Fibroblast of skin of left quadriceps (primary cell): Measurements from ENCODE around the gene ETV1.

Source experiments
- DNase-seq, 2 experiments: peaks; one replicate each; pipeline ENCODE4 v3.0.0-alpha.2; 2013; ENCODE audit warnings: low read depth in 2 of 2

Gene ETV1

DNA sequence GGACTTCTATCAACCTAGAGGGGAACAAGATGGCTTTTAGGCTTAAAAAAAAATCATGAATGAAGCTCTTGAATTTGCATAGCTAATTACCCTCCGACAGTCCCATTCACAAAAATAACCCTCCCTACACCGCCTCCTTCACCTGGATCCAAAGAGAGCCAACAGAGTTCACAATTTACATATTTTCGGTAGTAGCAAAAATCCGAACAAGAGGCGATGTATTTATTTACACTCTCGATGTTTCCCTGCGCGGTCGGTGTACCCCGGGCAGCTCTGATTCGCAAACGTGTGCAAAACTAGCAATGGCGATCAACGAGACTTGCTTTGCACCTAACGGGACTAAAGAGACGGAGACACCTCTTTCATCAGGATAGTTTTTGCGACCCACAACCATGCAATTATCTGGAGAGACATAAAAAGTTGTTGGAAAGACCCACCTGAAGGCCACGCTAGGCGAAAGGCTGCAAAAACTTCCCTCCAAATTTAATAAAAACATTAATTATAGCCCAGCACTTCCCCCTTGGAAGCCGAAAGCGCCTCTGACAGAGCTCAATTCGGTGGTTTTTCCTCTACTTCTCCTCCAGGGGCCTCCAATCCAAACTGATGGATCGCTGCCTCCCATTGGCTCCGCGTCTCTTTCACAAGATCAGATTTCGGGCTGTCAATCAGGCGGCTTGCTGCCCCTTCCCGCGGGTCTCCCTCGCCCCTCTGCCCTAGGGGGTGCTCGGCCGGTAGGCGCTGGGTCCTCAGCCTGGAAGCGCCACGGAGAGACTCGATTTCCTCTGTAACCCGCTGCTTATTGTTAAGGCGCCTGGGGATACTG, at the start of gene ETV1:
ETV1 (minus strand) TSS at position 541 of the 823 bp plus-strand sequence. CDS start 614 bp downstream, outside the sequence.
- no peak for DNase-seq

DNA sequence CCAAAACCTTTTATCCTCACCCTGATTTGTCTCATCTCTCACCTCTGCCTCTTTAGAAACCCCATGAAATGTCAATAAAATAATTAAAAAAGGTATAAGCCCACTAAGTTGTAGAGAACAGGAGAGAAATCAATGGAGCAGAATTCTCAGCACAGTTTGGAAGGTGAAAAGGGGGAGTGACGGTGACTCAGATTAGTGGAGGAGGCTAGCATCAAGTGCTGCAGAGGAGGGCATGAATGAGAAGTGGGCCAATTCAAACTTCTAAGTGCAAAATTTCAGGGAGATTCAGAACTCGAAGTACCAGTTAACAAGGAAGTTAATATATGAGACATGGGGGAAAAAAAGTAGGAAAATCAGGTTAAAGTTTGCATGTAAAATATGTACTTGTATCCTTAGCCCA, 34.9 kb upstream of the ETV1 start:
- DNase-seq, result no peak

DNA sequence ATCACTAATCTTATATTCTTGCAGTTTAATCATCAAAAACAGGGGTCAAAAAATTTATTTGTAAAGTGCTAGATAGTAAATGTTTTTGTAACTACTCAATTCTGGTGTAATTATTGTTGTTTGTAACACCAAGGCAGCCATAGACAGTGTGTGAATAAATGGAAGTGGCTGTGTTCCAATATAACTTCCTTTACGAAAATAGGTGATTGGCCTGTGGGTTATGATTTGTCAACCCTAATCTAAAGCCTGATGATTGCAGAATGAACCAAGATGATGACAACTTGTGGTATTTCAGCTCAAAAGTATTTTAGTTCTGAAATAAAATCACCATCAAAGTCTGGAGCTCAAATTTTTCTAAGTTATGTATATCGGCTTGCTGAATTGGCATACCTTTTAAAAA, 34.4 kb upstream of the ETV1 start:
- no peak for DNase-seq

DNA sequence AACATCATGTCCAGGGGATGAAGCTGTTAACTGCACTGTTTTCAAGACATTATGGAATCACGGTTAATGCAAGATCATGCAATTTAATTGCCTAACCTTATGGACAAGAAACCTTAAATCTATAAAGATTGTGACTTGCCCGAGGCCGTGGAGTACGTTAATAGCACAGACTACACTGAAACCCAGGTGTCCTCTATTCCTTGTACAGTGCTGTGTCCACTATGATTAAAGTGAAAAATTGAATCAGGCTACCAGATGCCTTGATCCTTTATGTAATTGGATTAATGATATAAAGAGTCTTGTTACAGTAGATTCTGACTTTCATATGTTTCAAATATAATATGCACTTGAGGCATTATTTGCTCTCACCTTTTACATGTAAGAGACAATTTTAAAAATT, 33.9 kb upstream of the ETV1 start:
- no peak for DNase-seq

DNA sequence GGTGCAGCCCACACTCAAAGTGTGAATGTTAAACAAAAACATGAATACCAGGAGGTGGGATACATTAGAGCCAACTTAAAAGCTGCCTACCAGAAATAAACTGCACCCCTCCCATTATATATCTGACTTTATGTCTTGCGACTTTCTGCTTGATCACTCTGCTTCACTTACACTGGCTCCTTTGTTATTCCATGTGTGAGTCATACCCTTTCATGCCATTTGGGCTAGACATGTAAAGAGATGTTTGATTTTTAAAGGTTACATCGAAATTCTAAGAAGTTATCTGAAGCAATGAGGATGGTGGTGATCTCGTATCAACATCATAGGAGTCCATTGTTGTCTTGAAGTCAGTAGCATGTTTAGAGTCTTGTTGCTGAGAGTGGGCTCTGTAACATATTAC, 31.6 kb upstream of the ETV1 start:
- DNase-seq, result no peak

DNA sequence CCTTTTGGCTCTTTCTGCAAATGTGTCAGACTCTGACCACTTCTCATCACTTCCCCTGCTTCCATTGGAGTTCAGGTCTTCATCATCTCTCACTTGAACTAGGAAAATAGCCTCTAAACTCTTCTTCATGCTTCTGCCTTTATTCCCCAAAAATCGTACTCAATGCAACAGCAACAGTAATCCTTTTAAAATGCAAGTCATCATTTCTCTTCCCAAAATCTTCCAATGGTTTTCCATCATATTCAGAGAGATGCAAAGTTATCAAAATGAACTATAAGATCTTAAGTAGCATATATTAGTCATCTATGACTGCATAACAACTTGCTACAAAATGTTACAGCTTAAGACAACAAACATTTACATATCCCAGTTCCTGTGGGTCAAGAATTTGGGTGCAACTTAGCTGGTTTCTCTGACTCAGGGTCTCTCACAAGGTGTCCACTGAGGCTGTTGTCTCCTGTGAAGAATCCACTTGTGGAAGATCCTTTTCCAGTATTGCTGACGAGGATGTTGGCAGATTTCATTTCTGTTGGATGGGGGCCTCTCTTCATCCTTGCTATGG, 31.0 kb upstream of the ETV1 start:
- DNase-seq, result no peak

DNA sequence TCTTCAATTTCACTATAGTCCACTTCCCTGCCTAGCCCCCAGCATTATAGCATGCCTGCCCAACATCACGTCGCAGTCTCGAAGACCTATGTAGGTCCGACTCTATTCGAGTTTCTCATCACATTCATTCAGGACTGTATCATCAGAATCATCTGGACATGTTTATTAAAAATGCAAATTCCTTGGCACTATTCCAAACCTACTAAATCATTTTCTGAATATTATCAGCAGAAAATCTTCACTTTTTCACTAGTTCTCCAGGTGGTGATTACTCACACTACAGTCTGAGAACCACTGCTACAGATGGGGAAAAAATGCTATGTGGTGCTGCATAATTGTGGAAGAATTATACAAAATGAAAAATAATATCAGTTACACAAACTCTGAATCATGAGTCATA, 29.3 kb upstream of the ETV1 start:
- DNase-seq, result no peak

DNA sequence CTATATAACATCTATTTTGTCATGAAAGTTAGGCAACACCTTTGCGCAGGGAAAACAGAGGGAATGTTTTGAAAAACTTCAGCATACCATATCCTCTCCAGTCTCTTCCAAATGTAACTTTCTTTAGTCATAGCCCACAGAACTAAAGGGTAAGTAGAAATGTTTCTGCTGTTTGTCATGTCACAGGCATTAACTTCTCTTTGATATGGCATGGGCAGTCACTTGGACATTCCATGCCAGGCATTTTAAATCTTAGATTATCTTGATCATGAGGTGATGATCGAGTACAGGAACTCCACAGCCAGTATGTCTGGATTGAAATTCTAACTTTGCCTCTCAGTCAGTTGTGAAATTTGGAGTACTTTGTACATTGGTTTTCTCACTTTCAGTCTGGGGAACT, 27.5 kb upstream of the ETV1 start:
- DNase-seq, result no peak

DNA sequence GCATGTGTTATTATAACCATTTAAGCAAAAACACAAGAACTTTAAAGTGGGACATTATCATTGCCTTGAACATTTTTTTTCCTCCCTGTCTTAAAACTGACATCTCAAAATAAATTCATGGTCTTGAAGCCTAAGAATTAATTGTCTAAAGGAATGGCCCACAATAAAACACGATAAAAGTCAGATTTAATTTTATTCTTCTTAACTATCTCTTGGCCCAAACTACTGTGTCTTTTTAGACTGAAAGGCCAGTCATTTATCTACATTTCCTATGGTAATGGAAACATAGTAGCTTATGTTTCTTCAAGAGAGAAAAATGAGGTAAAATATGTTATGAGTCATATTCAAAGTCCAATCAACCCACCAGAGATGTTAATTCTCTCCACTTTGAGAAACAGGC, 24.4 kb upstream of the ETV1 start:
- DNase-seq, result no peak

DNA sequence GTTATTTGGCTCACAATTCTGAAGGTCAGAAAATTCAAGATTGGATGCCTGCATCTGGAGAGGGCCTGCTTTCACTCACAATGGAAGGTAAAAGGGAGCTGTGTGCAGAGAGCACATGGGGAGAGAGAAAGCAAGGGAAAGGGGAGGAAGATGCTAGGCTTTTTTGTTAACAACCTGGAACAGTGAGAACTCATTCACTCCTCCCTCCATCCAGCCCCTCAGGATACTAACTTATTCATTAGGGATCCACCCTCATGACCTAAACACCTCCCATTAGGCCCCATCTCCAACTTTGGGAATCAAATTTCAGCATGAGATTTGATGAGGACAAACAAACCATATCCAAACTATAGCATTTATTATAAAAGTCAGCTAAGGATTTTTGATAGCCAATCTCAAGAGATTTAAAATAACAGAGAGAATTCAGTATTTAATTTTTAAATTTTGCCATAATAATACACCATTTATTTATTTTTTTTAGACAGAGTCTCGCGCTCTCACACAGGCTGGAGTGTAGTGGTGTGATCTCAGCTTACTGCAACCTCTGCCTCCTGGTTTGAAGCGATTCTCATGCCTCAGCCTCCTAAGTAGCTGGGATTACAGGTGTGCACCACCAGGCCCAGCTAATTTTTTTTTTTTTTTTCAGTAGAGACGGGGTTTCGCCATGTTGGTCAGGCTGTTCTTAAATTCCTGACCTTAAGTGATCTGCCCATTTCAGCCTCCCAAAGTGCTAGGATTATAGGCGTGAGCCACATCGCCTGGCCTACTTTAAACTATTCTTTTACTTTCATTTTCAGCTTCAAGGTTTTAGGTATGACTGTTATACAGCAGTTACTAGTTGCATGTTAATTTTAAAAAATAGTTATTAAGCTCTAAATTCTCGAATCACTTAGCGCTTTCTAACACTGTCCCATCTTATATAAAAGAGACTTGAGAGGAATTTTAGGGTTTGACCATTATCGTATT, 20.3 kb upstream of the ETV1 start:
- DNase-seq, result no peak

DNA sequence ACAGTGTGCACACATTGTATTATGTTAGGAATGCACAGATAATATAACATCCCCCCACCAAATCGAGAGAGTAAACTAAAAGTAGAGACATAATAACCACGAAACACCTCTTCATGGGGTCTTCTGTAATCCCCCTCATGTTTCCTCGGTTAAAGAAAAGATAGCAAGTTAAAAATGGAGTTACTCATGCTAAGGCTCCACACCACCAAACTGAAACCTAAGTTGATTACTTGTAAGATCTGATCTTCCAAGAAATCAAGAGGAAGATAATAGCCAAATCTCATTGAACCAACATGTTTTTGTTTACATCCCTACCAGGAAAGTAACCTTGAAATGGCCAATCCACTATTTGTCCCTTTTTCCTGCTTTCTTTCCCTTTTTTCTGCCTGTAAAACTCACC, 11.7 kb upstream of the ETV1 start:
- DNase-seq, result no peak

DNA sequence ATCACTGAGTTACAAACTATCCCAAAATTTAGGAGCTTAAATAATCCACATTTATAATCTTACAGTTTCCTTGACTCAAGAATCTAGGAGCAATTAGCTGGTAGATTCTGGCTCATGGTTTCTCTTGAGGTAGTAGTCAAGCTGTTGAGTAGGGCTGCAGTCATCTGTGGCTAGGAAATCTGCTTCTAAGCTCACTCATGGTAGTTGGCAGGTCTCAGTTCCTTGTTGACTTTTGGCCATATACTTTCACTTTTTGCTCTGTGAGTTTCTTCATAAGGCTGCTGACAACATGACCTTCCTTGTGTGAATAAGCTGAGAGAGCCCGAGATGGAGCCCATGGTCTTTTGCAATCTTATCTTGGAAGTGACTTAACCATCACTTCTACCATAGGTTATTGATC, 10.8 kb upstream of the ETV1 start:
- no peak for DNase-seq

DNA sequence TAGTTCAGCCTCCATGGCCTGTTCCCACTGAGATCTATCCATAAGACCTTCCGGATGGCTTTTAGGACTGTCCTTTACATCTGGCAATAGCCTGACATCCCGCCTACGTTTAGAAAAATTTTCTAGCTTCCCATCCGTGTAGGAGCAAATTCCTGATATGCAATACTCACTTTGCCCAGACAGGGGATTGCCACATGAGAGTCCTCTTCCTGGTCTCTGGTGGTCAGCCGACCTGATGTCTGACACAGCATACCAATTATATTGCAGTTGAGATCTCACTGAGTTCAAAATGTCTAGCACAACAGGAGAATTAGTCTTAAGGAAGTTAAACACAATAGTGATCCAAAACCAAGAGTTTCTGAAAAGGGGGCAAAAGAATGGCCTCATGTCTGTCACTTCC, 9.4 kb upstream of the ETV1 start:
- no peak for DNase-seq

DNA sequence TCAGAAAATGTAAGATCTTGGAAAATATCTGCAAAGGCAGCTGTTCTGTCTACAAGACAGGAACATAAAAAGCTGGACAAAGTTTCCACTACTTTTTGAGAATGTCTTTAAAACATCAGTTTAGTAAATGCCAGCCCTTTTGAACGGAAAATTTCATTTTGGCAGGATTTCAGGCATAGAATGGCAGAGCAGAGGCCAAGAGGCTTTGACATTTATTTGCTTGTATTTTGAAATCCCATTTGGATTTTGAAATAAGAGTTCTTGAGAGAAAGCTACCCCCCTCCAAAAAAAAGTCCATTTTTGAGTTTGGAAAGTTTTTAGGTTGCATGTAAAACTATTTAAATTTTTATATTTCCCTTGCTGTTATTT, 3.1 kb upstream of the ETV1 start:
- no peak for DNase-seq

DNA sequence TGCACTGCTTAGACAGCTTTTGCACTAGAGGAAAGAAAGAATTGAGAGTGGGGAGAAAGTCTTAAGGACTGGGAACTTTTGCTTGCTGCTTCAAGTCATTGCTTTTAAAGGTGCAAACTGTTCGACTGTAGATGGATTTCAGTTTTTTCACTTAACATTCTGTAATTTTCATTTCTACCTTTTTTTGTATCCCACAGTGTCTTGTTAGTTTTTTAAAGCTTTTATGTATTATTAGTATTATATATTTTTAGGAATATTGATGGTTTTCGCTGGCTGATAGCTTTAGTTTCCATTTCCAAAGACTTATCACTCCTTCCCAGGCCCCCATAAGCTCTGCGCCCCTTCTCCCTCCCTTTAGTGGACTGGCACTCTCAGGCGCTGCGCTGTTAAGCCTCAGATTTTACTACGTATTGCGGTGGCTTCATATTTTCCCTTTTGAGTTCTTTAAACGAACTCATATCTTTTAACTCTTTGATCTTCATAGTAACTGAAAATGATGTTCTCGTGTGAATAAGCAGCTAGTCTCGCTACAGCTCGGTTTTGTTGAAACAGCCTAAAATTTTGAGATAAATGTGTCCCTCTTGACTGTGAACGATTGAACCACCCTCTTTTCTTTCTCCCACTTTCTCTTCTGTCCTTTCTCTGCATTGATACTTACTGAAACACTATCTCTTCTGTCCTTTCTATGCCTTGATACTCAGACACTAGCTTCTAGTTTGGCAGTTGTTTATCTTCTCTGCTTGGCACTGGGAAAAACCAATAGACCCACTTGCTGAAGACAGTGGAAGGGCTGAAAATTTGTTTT, 2.5 kb upstream of the ETV1 start:
- DNase-seq, result no peak

DNA sequence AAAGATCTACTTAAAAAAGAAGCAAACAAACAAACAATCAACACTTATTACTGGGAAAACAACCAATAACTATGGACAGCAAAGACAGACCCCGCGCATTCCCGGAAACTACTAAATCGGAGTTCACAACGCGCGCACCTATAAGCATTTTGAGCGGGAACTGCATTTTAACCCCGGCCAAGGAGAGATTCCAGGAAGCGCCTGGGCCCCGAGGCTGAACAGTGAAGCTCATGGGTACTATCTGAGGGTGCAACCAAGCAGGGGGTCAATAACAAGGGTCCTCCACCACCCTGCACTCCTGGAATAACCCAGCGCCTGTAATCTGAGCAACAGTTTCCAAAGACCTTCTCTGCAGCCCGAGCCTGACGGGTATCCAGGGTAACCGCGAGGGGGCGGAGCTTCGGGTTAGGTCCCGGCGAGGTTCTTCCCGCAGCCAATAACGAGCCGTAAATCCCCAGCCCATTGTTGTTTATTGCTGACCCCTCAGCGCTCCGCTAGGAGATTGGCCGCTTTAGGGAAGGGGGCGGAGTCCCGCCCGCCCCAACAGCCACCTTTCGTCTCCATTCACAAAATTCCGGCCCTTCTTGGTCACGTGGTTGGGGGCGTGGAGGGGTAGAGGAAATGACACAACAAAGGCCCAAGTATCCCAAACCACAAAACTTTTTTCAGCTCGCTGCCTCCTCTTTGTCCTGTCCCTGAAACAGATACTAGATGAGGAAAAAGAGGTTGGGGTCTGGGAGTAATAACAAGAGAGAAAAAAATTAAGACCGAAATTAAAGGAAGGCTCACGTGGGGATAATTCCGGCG, 1.7 kb upstream of the ETV1 start:
- DNase-seq, result peak; percentile 98

DNA sequence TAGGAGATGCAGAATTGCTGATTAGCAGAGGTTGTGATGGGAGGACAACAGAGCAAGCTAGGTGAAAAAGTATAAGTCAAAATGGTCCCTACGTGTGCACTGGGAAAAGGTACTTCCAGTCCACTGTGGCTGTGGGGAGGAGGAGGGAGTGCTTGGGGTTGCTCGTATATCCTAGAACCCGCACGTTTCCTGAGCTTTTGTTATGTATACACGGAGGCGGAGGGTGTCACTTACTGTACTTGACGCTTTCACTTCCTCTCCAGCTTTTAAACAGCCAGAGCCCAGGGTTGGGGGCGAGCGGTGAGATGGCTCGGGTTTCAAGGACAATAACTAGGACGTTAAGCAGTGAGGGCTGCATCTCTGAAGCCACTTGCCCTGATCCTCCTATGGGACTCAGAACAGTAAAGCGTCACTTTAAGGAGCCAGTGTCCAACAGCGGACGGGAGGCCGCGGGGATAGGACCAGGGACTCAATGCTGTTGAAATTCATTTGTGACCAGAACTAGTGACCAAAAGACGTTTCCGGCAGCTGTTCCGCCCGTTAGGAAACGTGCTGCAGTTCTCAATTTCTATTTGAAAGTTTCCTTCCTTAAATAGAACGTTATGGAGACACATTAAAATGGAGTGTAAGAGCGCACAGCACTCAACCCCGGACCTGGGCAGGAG, 985 bp upstream of the ETV1 start:
- DNase-seq, result no peak

DNA sequence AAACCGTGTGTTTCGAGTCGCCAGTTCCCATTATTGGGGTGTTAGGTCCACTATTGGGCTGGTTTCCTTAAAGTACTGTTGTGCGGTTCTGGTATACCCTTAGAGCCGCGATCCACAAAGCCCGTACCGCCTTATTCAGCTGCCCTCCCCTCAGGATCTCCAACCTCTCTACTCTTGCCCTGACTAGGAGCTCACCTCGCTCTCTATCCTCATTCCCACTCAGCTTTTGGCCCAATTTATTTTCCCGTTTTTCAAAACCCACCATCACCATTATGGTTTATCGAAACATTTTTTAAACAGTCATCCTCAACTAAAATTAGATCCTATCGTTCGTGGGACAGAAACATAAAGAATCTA, 461 bp upstream of the ETV1 start:
- DNase-seq, result no peak

DNA sequence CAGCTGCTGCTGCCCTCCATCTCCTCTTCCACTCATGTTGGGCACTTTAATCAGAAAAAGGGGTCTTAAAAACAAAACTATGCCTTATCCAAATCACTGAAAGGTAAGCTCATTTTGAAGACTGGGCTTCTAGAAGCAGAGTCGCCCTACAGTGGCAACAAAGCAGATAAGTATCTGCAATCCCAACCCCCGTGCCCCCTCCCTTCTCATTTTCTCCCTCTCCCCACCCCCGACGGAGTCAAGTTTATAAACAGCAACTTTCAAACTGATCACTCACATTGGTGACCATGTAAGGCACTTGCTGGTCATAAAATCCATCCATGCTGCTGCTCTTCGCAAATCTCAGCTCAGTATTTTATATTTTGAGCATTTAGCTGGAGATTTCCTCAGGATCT, 738 bp downstream of the ETV1 start:
- no peak for DNase-seq

DNA sequence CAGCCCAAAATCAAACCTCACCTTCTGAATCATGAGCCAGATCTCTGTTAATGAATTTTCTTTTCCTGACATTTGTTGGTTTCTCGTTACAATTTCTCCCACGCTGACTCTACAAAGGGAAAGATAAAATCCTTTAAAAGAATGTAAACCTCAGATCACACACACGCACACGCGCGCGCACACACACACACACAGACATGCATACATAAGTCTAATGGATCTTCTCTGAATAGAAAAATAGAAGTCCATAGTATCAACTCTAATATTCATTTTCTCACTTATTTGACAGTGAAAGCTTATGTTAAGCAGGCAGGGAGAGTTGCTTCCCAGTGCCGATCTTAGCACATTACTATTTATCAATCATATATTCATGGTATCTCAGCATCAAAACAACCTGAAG, 1.4 kb downstream of the ETV1 start:
- DNase-seq, result no peak

DNA sequence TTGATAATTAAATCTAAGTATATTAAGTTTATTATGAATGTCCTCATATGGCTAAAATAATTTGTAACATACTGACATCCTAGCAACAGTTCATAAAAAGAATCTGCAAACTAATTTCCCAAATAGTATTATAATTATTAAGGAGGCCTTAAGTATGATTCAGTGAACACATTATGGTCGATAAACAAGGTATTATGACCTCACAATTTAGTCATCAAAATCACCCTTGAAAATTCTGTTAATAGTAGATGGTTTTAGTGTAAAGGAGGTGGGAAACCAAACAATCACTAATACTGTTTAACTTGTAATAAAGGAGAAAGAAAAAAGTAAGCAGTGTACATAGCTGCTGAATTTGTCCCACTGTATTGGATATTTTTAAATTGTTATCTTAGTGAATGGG, 2.1 kb downstream of the ETV1 start:
- DNase-seq, result no peak
